Testis (tissue), 2 donors: ENCODE measurements around the gene CHN2.

Experiments used
- CTCF ChIP-seq, 3 experiments: fragments of 450-650 bp in 2 of 3; fragments of 200-600 bp in 1 of 3; sonication (generic) in 1 of 3; IDR thresholded peaks; one replicate each; pipeline ENCODE4 v1.5.1; 2016 to 2019; ENCODE audit warnings: antibody characterized with exemption in 3 of 3, mild to moderate bottlenecking in 2 of 3, moderate library complexity in 1 of 3
- POLR2A ChIP-seq: fragments of 450-650 bp; IDR thresholded peaks from one replicate; pipeline ENCODE4 v1.6.1; 2017; ENCODE audit warnings: antibody characterized with exemption, mild to moderate bottlenecking, moderate library complexity

GRCh38 chr7:29146888-29147609 is 47.5 kb upstream of the CHN2 start:
- TF ChIP-seq CTCF (IDR thresholded peaks at IDR 0.05) (no peak), POLR2A (no peak)
